Gastroesophageal sphincter (tissue), 4 donors: ENCODE results near the gene COMMD9. TPM values are rescaled to one million over a fixed set of nuclear protein-coding genes. Genes with fewer than 3 reads are reported as not detected.

Experiments used
- ATAC-seq: fragments of 150-250 bp; one replicate; pipeline ENCODE4 v1.9.1; 2016; ENCODE audit warnings: mild to moderate bottlenecking, moderate library complexity
- H3K27ac ChIP-seq, 4 donors: fragments of 200-600 bp; sonication (generic) in 3 of 4; 1 replicate in 3 of 4; 2 replicates in 1 of 4; pipeline ENCODE4 v1.5.1; 2016 to 2019
- H3K27me3 ChIP-seq: fragments of 200-600 bp; sonication (generic); one replicate; pipeline ENCODE4 v1.5.1; 2019
- H3K36me3 ChIP-seq, 2 donors: fragments of 200-600 bp; sonication (generic); one replicate each; pipeline ENCODE4 v1.5.1; 2019; ENCODE audit warnings: control low read depth in 1 of 2
- H3K4me1 ChIP-seq, 3 donors: fragments of 200-600 bp; sonication (generic); 1 replicate in 2 of 3; 2 replicates in 1 of 3; pipeline ENCODE4 v1.5.1; 2016 to 2019; ENCODE audit warnings: control low read depth in 2 of 3
- H3K4me3 ChIP-seq, 2 donors: fragments of 200-600 bp; sonication (generic); one replicate each; pipeline ENCODE4 v1.5.1; 2019; ENCODE audit warnings: mild to moderate bottlenecking in 1 of 2, moderate library complexity in 1 of 2
- H3K9me3 ChIP-seq, 3 donors: fragments of 200-600 bp; sonication (generic); one replicate each; pipeline ENCODE4 v1.5.1; 2017 to 2019; ENCODE audit warnings: control low read depth in 2 of 3
- EP300 ChIP-seq: sonication (generic); formaldehyde crosslinking; IDR thresholded peaks from one replicate; pipeline ENCODE4 v1.6.1; 2017; ENCODE audit warnings: antibody characterized with exemption, mild to moderate bottlenecking
- POLR2A ChIP-seq, 2 donors: fragments of 450-650 bp; IDR thresholded peaks; one replicate each; pipeline ENCODE4 v1.6.1; 2017; ENCODE audit warnings: antibody characterized with exemption in 2 of 2, mild to moderate bottlenecking in 2 of 2, moderate library complexity in 1 of 2
- POLR2AphosphoS5 ChIP-seq: sonication (generic); formaldehyde crosslinking; IDR thresholded peaks from one replicate; pipeline ENCODE4 v1.6.1; 2017; ENCODE audit warnings: antibody characterized with exemption
- WGBS, 2 donors: methylation state at CpG; one replicate each; pipeline ENCODE4 v1.1.5; 2018; ENCODE audit warnings: low coverage in 1 of 2; 5-methylcytosine and 5-hydroxymethylcytosine counted together
- total RNA-seq, 4 donors: library from RNA; depleted of rRNA; stranded (reverse); fragments of >200 nt; gene quantifications; one replicate each; pipeline ENCODE4 v1.1.0, GENCODE V29; 2016
- TF ChIP-seq, protein P1 (sequence below), 4 experiments: fragments of 200-600 bp in 2 of 4; fragments of 450-650 bp in 2 of 4; sonication (generic) in 1 of 4; IDR thresholded peaks; one replicate each; pipeline ENCODE4 v1.5.1; 2017 to 2019; ENCODE audit warnings: antibody characterized with exemption in 4 of 4, mild to moderate bottlenecking in 2 of 4, moderate library complexity in 2 of 4

The COMMD9 gene
- total RNA-seq, 4 donors from 2014 or later = 19.7 to 26.5 (median 25.5) TPM

DNA sequence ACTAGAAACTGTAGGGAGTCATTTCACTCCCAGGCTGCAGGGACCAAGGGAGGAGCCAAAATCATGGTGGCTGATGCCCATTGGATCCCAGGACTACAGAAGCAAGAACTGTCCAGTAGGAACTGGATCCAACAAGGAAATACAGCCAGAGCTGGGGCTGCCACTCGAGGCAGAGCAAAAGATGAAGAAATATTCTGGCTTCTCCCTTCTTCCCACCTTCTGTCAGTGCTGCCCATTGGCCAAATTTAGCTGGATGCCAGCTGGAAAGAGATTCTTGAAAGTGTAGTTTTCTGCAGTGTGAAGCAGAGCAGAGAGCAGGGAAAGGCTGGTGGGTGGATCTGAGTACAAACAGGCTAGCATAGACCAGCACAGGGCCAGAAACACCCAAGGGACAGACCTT is 45.6 kb downstream of the COMMD9 start:
- Histone ChIP-seq H3K9me3 (no peaks in the 10 kb centered on the region), H3K36me3 (no peaks in the 10 kb centered on the region), H3K4me3 (no peak overlapping the region), H3K27ac (no peak overlapping the region), H3K4me1 (no peaks in the 10 kb centered on the region), H3K27me3 (peaks cover 9% of the 10 kb centered on the region)
- TF ChIP-seq POLR2A (IDR thresholded peaks at IDR 0.05) = no peak
- TF ChIP-seq POLR2AphosphoS5 = no peak
- TF ChIP-seq, protein P1, sequence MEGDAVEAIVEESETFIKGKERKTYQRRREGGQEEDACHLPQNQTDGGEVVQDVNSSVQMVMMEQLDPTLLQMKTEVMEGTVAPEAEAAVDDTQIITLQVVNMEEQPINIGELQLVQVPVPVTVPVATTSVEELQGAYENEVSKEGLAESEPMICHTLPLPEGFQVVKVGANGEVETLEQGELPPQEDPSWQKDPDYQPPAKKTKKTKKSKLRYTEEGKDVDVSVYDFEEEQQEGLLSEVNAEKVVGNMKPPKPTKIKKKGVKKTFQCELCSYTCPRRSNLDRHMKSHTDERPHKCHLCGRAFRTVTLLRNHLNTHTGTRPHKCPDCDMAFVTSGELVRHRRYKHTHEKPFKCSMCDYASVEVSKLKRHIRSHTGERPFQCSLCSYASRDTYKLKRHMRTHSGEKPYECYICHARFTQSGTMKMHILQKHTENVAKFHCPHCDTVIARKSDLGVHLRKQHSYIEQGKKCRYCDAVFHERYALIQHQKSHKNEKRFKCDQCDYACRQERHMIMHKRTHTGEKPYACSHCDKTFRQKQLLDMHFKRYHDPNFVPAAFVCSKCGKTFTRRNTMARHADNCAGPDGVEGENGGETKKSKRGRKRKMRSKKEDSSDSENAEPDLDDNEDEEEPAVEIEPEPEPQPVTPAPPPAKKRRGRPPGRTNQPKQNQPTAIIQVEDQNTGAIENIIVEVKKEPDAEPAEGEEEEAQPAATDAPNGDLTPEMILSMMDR (IDR thresholded peaks at IDR 0.05) = no peak
- no peak for TF ChIP-seq EP300
- 73 to 80% methylated on average over 1 of the region's 1 CpG for WGBS, 2 donors
- ATAC-seq = no peak

DNA sequence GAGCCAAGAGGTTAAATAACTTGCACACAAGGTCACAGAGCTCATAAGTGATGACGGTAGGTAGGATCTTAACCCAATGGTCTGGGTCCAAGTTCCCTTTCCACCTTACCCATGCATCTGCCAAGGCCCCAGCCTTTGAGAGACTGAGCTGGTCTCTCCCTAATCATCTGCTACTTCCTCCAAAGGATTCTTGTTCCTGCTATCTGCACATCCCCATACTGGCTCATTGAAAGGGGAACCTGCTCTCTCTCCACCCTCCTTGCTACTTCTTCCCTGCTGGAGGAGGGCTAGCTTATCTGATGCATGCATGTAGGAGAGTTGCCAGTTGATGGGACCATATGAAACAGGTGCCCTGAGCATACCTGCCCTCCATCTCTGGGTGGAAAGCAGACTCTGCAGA is 47.7 kb downstream of the COMMD9 start:
- TF ChIP-seq, protein P1 (IDR thresholded peaks at IDR 0.05) = no peak
- TF ChIP-seq POLR2A (IDR thresholded peaks at IDR 0.05) = no peak
- TF ChIP-seq EP300 = no peak
- TF ChIP-seq POLR2AphosphoS5 = no peak
- Histone ChIP-seq H3K4me3 (no peak overlapping the region), H3K36me3 (no peaks in the 10 kb centered on the region), H3K4me1 (no peaks in the 10 kb centered on the region), H3K27ac (no peak overlapping the region), H3K9me3 (no peaks in the 10 kb centered on the region), H3K27me3 (no peaks in the 10 kb centered on the region)
- WGBS, 2 donors = 67 to 100% methylated on average over 1 of the region's 1 CpG
- no peak for ATAC-seq

DNA sequence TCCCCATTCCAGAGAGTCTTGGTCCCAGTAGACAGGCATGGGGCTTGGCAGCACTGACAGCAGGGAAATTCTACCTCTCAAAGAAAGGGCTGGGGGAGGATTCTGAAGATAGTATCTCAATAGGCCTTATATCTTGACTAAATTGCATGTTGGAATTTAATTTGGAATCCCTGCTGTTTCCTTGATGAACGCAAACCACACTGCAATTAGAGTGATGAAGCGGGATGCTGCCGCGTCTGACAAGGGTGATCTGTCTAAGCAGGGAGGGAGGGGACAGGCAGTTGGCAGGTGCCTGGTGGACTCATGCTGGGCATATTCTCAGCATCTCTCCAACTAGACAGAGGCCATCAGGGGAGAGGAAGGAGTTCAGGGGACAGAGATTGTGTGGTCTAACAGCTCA is 48.4 kb downstream of the COMMD9 start:
- H3K27me3 ChIP-seq = no peaks in the 10 kb centered on the region
- no peak for ATAC-seq
- no peaks in the 10 kb centered on the region for H3K9me3 ChIP-seq
- no peak for TF ChIP-seq EP300
- TF ChIP-seq, protein P1 (IDR thresholded peaks at IDR 0.05) = no peak
- TF ChIP-seq POLR2AphosphoS5 = no peak
- TF ChIP-seq POLR2A (IDR thresholded peaks at IDR 0.05) = no peak
- no peak overlapping the region for H3K4me3 ChIP-seq
- H3K27ac ChIP-seq = no peak overlapping the region
- H3K4me1 ChIP-seq = no peaks in the 10 kb centered on the region
- WGBS, 2 donors = 95 to 100% methylated on average over 4 of the region's 4 CpGs
- no peaks in the 10 kb centered on the region for H3K36me3 ChIP-seq

DNA sequence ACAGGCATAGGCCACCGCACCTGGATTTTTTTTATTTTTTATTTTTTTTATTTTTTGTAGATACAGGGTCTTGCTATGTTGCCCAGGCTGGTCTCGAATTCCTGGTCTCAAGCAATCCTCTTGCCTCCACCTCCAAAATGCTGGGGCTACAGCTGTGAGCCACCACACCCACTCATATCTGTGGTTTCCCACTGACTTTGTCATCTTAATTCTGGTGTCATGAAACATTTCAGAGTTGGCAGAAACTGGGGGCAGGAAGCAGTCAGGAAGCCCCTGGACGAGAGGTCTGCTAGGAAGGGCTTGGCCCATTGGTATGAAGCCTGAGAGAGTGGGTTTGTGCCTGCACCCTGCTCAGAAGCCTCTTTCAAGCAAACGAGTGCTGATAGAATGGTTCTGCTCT is 49.1 kb downstream of the COMMD9 start:
- Histone ChIP-seq H3K4me1 (no peaks in the 10 kb centered on the region), H3K27me3 (no peaks in the 10 kb centered on the region), H3K27ac (no peak overlapping the region), H3K36me3 (no peaks in the 10 kb centered on the region), H3K4me3 (no peak overlapping the region), H3K9me3 (no peaks in the 10 kb centered on the region)
- TF ChIP-seq POLR2AphosphoS5 (no peak), POLR2A (IDR thresholded peaks at IDR 0.05) (no peak), EP300 (no peak)
- TF ChIP-seq, protein P1 (IDR thresholded peaks at IDR 0.05) = no peak
- 91% methylated on average over 4 of the region's 4 CpGs; no CpG with 5 or more reads in 1 of the 2 donors for WGBS, 2 donors
- ATAC-seq = no peak

DNA sequence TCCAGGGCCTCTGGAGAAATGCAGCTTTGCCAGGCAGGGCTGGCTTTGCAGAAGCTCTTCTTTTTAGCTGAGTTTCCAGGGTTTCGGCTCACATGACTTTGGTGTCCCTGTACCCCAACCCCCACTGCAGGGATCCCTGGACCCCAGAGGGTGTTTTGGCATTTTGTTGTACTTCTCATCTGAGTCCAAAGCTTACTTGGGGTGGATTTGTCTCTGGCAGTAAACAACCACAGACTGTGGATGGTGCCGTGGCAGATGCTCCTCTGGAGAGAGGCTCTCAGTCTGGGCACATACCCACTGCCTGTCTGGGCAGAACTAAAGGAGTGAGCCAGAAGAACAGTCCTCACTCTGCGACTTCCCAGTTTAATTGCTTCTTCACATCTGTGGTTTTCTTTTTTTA is 49.6 kb downstream of the COMMD9 start:
- Histone ChIP-seq H3K9me3 (no peaks in the 10 kb centered on the region), H3K27me3 (no peaks in the 10 kb centered on the region), H3K4me1 (no peaks in the 10 kb centered on the region), H3K27ac (no peak overlapping the region), H3K4me3 (no peak overlapping the region), H3K36me3 (no peaks in the 10 kb centered on the region)
- ATAC-seq = no peak
- WGBS, 2 donors = 88% methylated on average over 3 of the region's 3 CpGs; no CpG with 5 or more reads in 1 of the 2 donors
- TF ChIP-seq EP300 = no peak
- no peak for TF ChIP-seq POLR2AphosphoS5
- no peak for TF ChIP-seq POLR2A (IDR thresholded peaks at IDR 0.05)
- TF ChIP-seq, protein P1 (IDR thresholded peaks at IDR 0.05) = no peak
